ENCODE data around the gene WRNIP1.

GRCh38 chr6:2809015-2809414, 43.8 kb downstream of the WRNIP1 start:
- TF ChIP-seq CREB1 (IDR thresholded peaks at IDR 0.05) (no peak), POLR2A (IDR thresholded peaks at IDR 0.05; ENCODE audit: control extremely low read depth in 1 of 2, low read depth in 2 of 2, low read length in 2 of 2) (no peak), USF2 (IDR thresholded peaks at IDR 0.05; ENCODE audit: low read length) (no peak), BRCA1 (IDR thresholded peaks at IDR 0.05; ENCODE audit: low read depth, low read length) (no peak), RBBP5 (IDR thresholded peaks at IDR 0.05; ENCODE audit: borderline replicate concordance, low read depth, low read length) (no peak), EP300 (IDR thresholded peaks at IDR 0.05; ENCODE audit: borderline replicate concordance in 1 of 2, low read depth in 2 of 2, low read length in 2 of 2) (no peak), ATF3 (IDR thresholded peaks at IDR 0.05; ENCODE audit: insufficient read depth, low read depth, low read length) (no peak), YY1 (IDR thresholded peaks at IDR 0.05; ENCODE audit: low read depth, low read length) (no peak), CTCF (IDR thresholded peaks at IDR 0.05; ENCODE audit: control extremely low read depth in 1 of 3, insufficient read depth in 1 of 3, low read depth in 1 of 3, low read length in 3 of 3) (no peak), KDM1A (IDR thresholded peaks at IDR 0.05; ENCODE audit: borderline replicate concordance, low read length) (no peak), KDM5A (IDR thresholded peaks at IDR 0.05; ENCODE audit: low read length) (no peak), POLR2AphosphoS5 (IDR thresholded peaks at IDR 0.05; ENCODE audit: low read depth, low read length) (no peak)

Measured in H1 (cell line).